Peyer's patch (tissue), 4 donors: ENCODE data around the gene SLC38A2. TPM values are rescaled to one million over a fixed set of nuclear protein-coding genes. Genes with fewer than 3 reads are reported as not detected.

Source experiments
- DNase-seq, 3 donors: peaks; one replicate each; pipeline ENCODE4 v3.0.0-alpha.2; 2017 to 2019
- H3K27ac ChIP-seq, 4 donors: fragments of 200-600 bp; sonication (generic); one replicate each; pipeline ENCODE4 v1.5.1; 2016 to 2019
- H3K27me3 ChIP-seq, 2 donors: fragments of 200-600 bp; sonication (generic); one replicate each; pipeline ENCODE4 v1.5.1; 2019
- H3K36me3 ChIP-seq, 3 donors: fragments of 200-600 bp; sonication (generic); one replicate each; pipeline ENCODE4 v1.5.1; 2016 to 2019
- H3K4me1 ChIP-seq, 4 donors: fragments of 200-600 bp; sonication (generic); one replicate each; pipeline ENCODE4 v1.5.1; 2016 to 2019
- H3K4me3 ChIP-seq, 4 donors: fragments of 200-600 bp; sonication (generic); 1 replicate in 3 of 4; 2 replicates in 1 of 4; pipeline ENCODE4 v1.5.1; 2016 to 2019; ENCODE audit warnings: mild to moderate bottlenecking in 1 of 4
- H3K9me3 ChIP-seq, 4 donors: fragments of 200-600 bp; sonication (generic); one replicate each; pipeline ENCODE4 v1.5.1; 2016 to 2019; ENCODE audit warnings: mild to moderate bottlenecking in 1 of 4
- CTCF ChIP-seq, 6 experiments: fragments of 450-650 bp in 4 of 6; fragments of 200-600 bp in 2 of 6; sonication (generic) in 1 of 6; IDR thresholded peaks; one replicate each; pipeline ENCODE4 v1.5.1; 2017 to 2019; ENCODE audit warnings: antibody characterized with exemption in 6 of 6, mild to moderate bottlenecking in 3 of 6, moderate library complexity in 1 of 6
- POLR2A ChIP-seq, 2 donors: fragments of 450-650 bp; IDR thresholded peaks; one replicate each; pipeline ENCODE4 v1.5.1; 2017; ENCODE audit warnings: antibody characterized with exemption in 2 of 2, mild to moderate bottlenecking in 2 of 2, moderate library complexity in 2 of 2
- total RNA-seq, 4 donors: library from RNA; depleted of rRNA; stranded (reverse); fragments of >200 nt; gene quantifications; one replicate each; pipeline ENCODE4 v1.1.0, GENCODE V29; 2016

SLC38A2 gene
- total RNA-seq, 4 donors from 2014 or later = 93.1 to 173 (median 134) TPM

GRCh38 chr12:46387670-46388069 lies 15.1 kb upstream of the SLC38A2 start:
- Histone ChIP-seq H3K27me3 (no peaks in the 10 kb centered on the region), H3K4me1 (peaks cover 0 to 43% (median 9%) of the 10 kb centered on the region in 4 donors), H3K36me3 (no peaks in the 10 kb centered on the region), H3K4me3 (no peak overlapping the region), H3K9me3 (no peaks in the 10 kb centered on the region), H3K27ac (peak overlapping the region in 2 of 4 donors; percentile 32 to 72)
- peak in 2 of 3 donors; percentile 69 to 71 for DNase-seq
- TF ChIP-seq POLR2A (IDR thresholded peaks at IDR 0.05) (no peak), CTCF (IDR thresholded peaks at IDR 0.05) (no peak)

- Histone ChIP-seq H3K27ac (peak overlapping the region in 3 of 4 donors; percentile 32 to 72 (median 46)), H3K9me3 (no peaks in the 10 kb centered on the region), H3K4me1 (peaks cover 0 to 43% (median 9%) of the 10 kb centered on the region in 4 donors), H3K36me3 (no peaks in the 10 kb centered on the region), H3K4me3 (no peak overlapping the region), H3K27me3 (no peaks in the 10 kb centered on the region)
- TF ChIP-seq CTCF (IDR thresholded peaks at IDR 0.05) (no peak), POLR2A (IDR thresholded peaks at IDR 0.05) (no peak)
- DNase-seq = peak in 2 of 3 donors; percentile 62 to 68
These were observed 14.5 kb upstream of the SLC38A2 start for GRCh38 chr12:46386877-46387629.

- TF ChIP-seq POLR2A (IDR thresholded peaks at IDR 0.05) (no peak), CTCF (IDR thresholded peaks at IDR 0.05) (no peak)
- Histone ChIP-seq H3K4me3 (no peak overlapping the region), H3K4me1 (peaks cover 0 to 43% (median 9%) of the 10 kb centered on the region in 4 donors), H3K27me3 (no peaks in the 10 kb centered on the region), H3K36me3 (no peaks in the 10 kb centered on the region), H3K27ac (peak overlapping the region in 3 of 4 donors; percentile 32 to 72 (median 46)), H3K9me3 (no peaks in the 10 kb centered on the region)
- no peak for DNase-seq
These were observed 13.8 kb upstream of the SLC38A2 start for GRCh38 chr12:46386360-46386867.

GRCh38 chr12:46385438-46385837 lies 12.9 kb upstream of the SLC38A2 start:
- no peak for DNase-seq
- peaks cover 0 to 38% (median 9%) of the 10 kb centered on the region in 4 donors for H3K4me1 ChIP-seq
- no peaks in the 10 kb centered on the region for H3K9me3 ChIP-seq
- H3K36me3 ChIP-seq = no peaks in the 10 kb centered on the region
- H3K27me3 ChIP-seq = no peaks in the 10 kb centered on the region
- TF ChIP-seq CTCF (IDR thresholded peaks at IDR 0.05) = no peak
- no peak for TF ChIP-seq POLR2A (IDR thresholded peaks at IDR 0.05)
- H3K4me3 ChIP-seq = no peak overlapping the region
- H3K27ac ChIP-seq = peak overlapping the region in 3 of 4 donors; percentile 94 to 100 (median 99)

- H3K27ac ChIP-seq = peak overlapping the region; percentile 94 to 100 (median 99)
- peaks cover 0 to 38% (median 9%) of the 10 kb centered on the region in 4 donors for H3K4me1 ChIP-seq
- no peak for TF ChIP-seq CTCF (IDR thresholded peaks at IDR 0.05)
- no peak for TF ChIP-seq POLR2A (IDR thresholded peaks at IDR 0.05)
- H3K9me3 ChIP-seq = no peaks in the 10 kb centered on the region
- no peaks in the 10 kb centered on the region for H3K36me3 ChIP-seq
- H3K27me3 ChIP-seq = no peaks in the 10 kb centered on the region
- H3K4me3 ChIP-seq = peak overlapping the region; percentile 78 to 88 (median 82)
- no peak for DNase-seq
These were observed 12.1 kb upstream of the SLC38A2 start for GRCh38 chr12:46384451-46385309.
